ENCODE results near the gene SLC9A9.

GRCh38 chr3:143753006-143753405 lies 95.3 kb downstream of the SLC9A9 start:
- TF ChIP-seq CTCF (IDR thresholded peaks at IDR 0.05 in 4 of 5, conservative IDR thresholded peaks at IDR 0.05 in 1 of 5) (no peak), POLR2A (IDR thresholded peaks at IDR 0.05) (no peak)
